H1 (cell line): Measurements from ENCODE around the gene NDUFS7. TPM values are rescaled to one million over a fixed set of nuclear protein-coding genes. Genes with fewer than 3 reads are reported as not detected.

Source experiments
- CTCF ChIA-PET: fragments of 300-600 bp; sonication (Branson Sonifier 250); formaldehyde crosslinking; loops from one replicate; lab custom pipeline; 2021; ENCODE audit not compliant: partially characterized antibody; lab: Charles Lee
- POLR2A ChIA-PET: fragments of 300-600 bp; sonication (Branson Sonifier 250); formaldehyde crosslinking; loops from one replicate; lab custom pipeline; 2021; ENCODE audit warnings: inconsistent platforms; ENCODE audit not compliant: partially characterized antibody; lab: Charles Lee
- DNase-seq, 2 experiments: peaks; one replicate each; pipeline versions ENCODE4 v3.0.0 to v3.0.0-alpha.2; 2010 to 2022; ENCODE audit warnings: low spot score in 2 of 2, low read depth in 1 of 2, mixed read lengths in 1 of 2
- FAIRE-seq: peaks from 2 replicates; lab custom pipeline; 2011; peaks lifted over from hg19 to GRCh38; lab: Jason Lieb, UNC
- H2AFZ ChIP-seq: 2 replicates; pipeline ENCODE4 v1.8.1; 2012; ENCODE audit warnings: low read length, inconsistent platforms
- H2AK5ac ChIP-seq: 2 replicates; pipeline ENCODE4 v1.6.1; 2013; ENCODE audit warnings: low read depth, low read length
- H2BK120ac ChIP-seq: replicated peaks from 2 replicates; pipeline ENCODE3; 2013; ENCODE audit warnings: low read depth, low read length, inconsistent platforms
- H2BK12ac ChIP-seq: 2 replicates; pipeline ENCODE4 v1.6.1; 2013; ENCODE audit warnings: low read depth, low read length
- H2BK15ac ChIP-seq: 2 replicates; pipeline ENCODE4 v1.6.1; 2013; ENCODE audit warnings: low read length
- H2BK20ac ChIP-seq: 2 replicates; pipeline ENCODE4 v1.6.1; 2013; ENCODE audit warnings: low read length
- H2BK5ac ChIP-seq: 2 replicates; pipeline ENCODE4 v1.6.1; 2013; ENCODE audit warnings: low read depth, low read length
- H3K14ac ChIP-seq: 2 replicates; pipeline ENCODE4 v1.6.1; 2013; ENCODE audit warnings: inconsistent platforms; ENCODE audit not compliant: insufficient read length
- H3K18ac ChIP-seq: 2 replicates; pipeline ENCODE4 v1.6.1; 2013; ENCODE audit warnings: low read length; ENCODE audit errors: extremely low read depth
- H3K23ac ChIP-seq: 2 replicates; pipeline ENCODE4 v1.6.1; 2013; ENCODE audit warnings: inconsistent platforms; ENCODE audit not compliant: insufficient read length
- H3K23me2 ChIP-seq: 2 replicates; pipeline ENCODE4 v1.6.1; 2013; ENCODE audit warnings: low read depth, low read length
- H3K27ac ChIP-seq: 2 replicates; pipeline ENCODE4 v1.6.1; 2011; ENCODE audit warnings: low read depth, low read length, inconsistent platforms
- H3K27me3 ChIP-seq, 4 experiments: replicated peaks in 1 of 4; 1 replicate in 1 of 4; 2 replicates in 3 of 4; pipeline versions ENCODE4 v1.6.1 to v1.8.1; 2011 to 2013; ENCODE audit warnings: low read length in 3 of 4, mild to moderate bottlenecking in 3 of 4, inconsistent platforms in 2 of 4, mixed read lengths in 2 of 4, moderate library complexity in 1 of 4; ENCODE audit not compliant: control insufficient read depth in 3 of 4, insufficient read depth in 3 of 4; ENCODE audit errors: extremely low read depth in 1 of 4
- H3K36me3 ChIP-seq, 4 experiments: 2 replicates each; pipeline versions ENCODE4 v1.6.1 to v1.8.1; 2011 to 2013; ENCODE audit warnings: mild to moderate bottlenecking in 4 of 4, low read length in 3 of 4, moderate library complexity in 2 of 4, control low read depth in 1 of 4, inconsistent platforms in 1 of 4; ENCODE audit not compliant: insufficient read depth in 4 of 4, control insufficient read depth in 2 of 4
- H3K4ac ChIP-seq: replicated peaks from 2 replicates; pipeline ENCODE3; 2013; ENCODE audit warnings: low read length, low read depth, mixed read lengths, inconsistent platforms; ENCODE audit not compliant: insufficient read length
- H3K4me1 ChIP-seq, 4 experiments: replicated peaks in 1 of 4; 1 replicate in 1 of 4; 2 replicates in 3 of 4; pipeline versions ENCODE4 v1.6.1 to v1.8.1; 2011 to 2013; ENCODE audit warnings: low read length in 3 of 4, inconsistent platforms in 2 of 4, mixed read lengths in 1 of 4; ENCODE audit not compliant: insufficient read depth in 4 of 4, control insufficient read depth in 3 of 4
- H3K4me2 ChIP-seq, 2 experiments: 2 replicates each; pipeline versions ENCODE4 v1.6.1 to v1.8.1; 2011 to 2013; ENCODE audit warnings: low read depth in 2 of 2, low read length in 2 of 2, control low read depth in 1 of 2, inconsistent platforms in 1 of 2, mild to moderate bottlenecking in 1 of 2; ENCODE audit not compliant: insufficient read depth in 1 of 2
- H3K4me3 ChIP-seq, 4 experiments: fragments of 200-600, 300-600 bp in 1 of 4; sonication (generic), shearing (Covaris generic), sonication (Bioruptor Twin) in 1 of 4; 2 replicates each; pipeline versions ENCODE4 v1.5.1 to v1.8.1; 2011 to 2016; ENCODE audit warnings: low read length in 4 of 4, low read depth in 3 of 4, control low read depth in 2 of 4, inconsistent platforms in 2 of 4, mild to moderate bottlenecking in 2 of 4, mixed read lengths in 1 of 4, moderate library complexity in 1 of 4; ENCODE audit not compliant: insufficient read depth in 2 of 4; ENCODE audit errors: extremely low read depth in 1 of 4
- H3K56ac ChIP-seq: replicated peaks from 2 replicates; pipeline ENCODE3; 2013; ENCODE audit warnings: low read depth, mild to moderate bottlenecking, mixed read lengths, low read length, inconsistent platforms; ENCODE audit not compliant: insufficient read length
- H3K79me1 ChIP-seq: 2 replicates; pipeline ENCODE4 v1.6.1; 2013; ENCODE audit warnings: low read depth, low read length, control low read depth
- H3K79me2 ChIP-seq, 2 experiments: 2 replicates each; pipeline versions ENCODE4 v1.6.1 to v1.8.1; 2012 to 2013; ENCODE audit warnings: low read length in 2 of 2, mild to moderate bottlenecking in 2 of 2, inconsistent platforms in 1 of 2; ENCODE audit not compliant: insufficient read depth in 2 of 2, control insufficient read depth in 1 of 2
- H3K9ac ChIP-seq, 4 experiments: replicated peaks in 1 of 4; 1 replicate in 1 of 4; 2 replicates in 3 of 4; pipeline versions ENCODE4 v1.6.1 to v1.8.1; 2011 to 2013; ENCODE audit warnings: low read depth in 3 of 4, low read length in 3 of 4, control low read depth in 2 of 4, mild to moderate bottlenecking in 2 of 4, moderate library complexity in 2 of 4, inconsistent platforms in 1 of 4; ENCODE audit errors: extremely low read depth in 1 of 4
- H3K9me3 ChIP-seq, 2 experiments: 2 replicates each; pipeline versions ENCODE4 v1.6.1 to v1.8.1; 2012 to 2013; ENCODE audit warnings: mild to moderate bottlenecking in 2 of 2, moderate library complexity in 2 of 2, control low read depth in 1 of 2, inconsistent platforms in 1 of 2, low read depth in 1 of 2, low read length in 1 of 2, mixed read lengths in 1 of 2; ENCODE audit not compliant: insufficient read depth in 2 of 2
- H4K20me1 ChIP-seq, 2 experiments: replicated peaks in 1 of 2; 2 replicates each; pipeline versions ENCODE3 to v1.8.1; 2011 to 2013; ENCODE audit warnings: inconsistent platforms in 2 of 2, low read length in 2 of 2, mild to moderate bottlenecking in 1 of 2; ENCODE audit not compliant: insufficient read depth in 2 of 2, control insufficient read depth in 1 of 2
- H4K5ac ChIP-seq: 2 replicates; pipeline ENCODE4 v1.6.1; 2013; ENCODE audit warnings: low read length, low read depth, mixed read lengths, inconsistent platforms; ENCODE audit not compliant: insufficient read length
- H4K8ac ChIP-seq: 2 replicates; pipeline ENCODE4 v1.8.0; 2013; ENCODE audit warnings: mild to moderate bottlenecking, moderate library complexity, low read length, inconsistent platforms; ENCODE audit not compliant: insufficient read depth; ENCODE audit errors: extremely low read depth
- H4K91ac ChIP-seq: replicated peaks from 2 replicates; pipeline ENCODE3; 2013; ENCODE audit warnings: low read length, mixed read lengths, inconsistent platforms; ENCODE audit not compliant: insufficient read length
- BACH1 ChIP-seq: IDR thresholded peaks from 2 replicates; pipeline ENCODE4 v1.6.1; 2012; ENCODE audit warnings: low read length, improper control_type of control experiment
- BCL11A ChIP-seq, 2 experiments: IDR thresholded peaks; one replicate each; pipeline ENCODE4 v1.6.1; 2011; ENCODE audit warnings: low read depth in 2 of 2, low read length in 2 of 2, mild to moderate bottlenecking in 2 of 2
- BRCA1 ChIP-seq: IDR thresholded peaks from 2 replicates; pipeline ENCODE4 v1.6.1; 2012; ENCODE audit warnings: low read depth, low read length, improper control_type of control experiment
- EGR1 ChIP-seq: IDR thresholded peaks from 2 replicates; pipeline ENCODE4 v1.6.1; 2011; ENCODE audit warnings: low read depth, low read length, borderline replicate concordance
- HDAC6 ChIP-seq: IDR thresholded peaks from one replicate; pipeline ENCODE4 v1.7.1; 2012; ENCODE audit warnings: low read depth, mild to moderate bottlenecking, inconsistent platforms, low read length, moderate library complexity
- KDM5A ChIP-seq: fragments of 200-600 bp; IDR thresholded peaks from 2 replicates; pipeline ENCODE4 v1.7.1; 2012; ENCODE audit warnings: mild to moderate bottlenecking, low read length, inconsistent platforms, mixed read lengths
- POU5F1 ChIP-seq: IDR thresholded peaks from 2 replicates; pipeline ENCODE4 v1.6.1; 2011; ENCODE audit warnings: low read depth, mild to moderate bottlenecking, low read length, moderate library complexity
- SIN3A ChIP-seq, 2 experiments: IDR thresholded peaks in 1 of 2; conservative IDR thresholded peaks in 1 of 2; 2 replicates each; pipeline ENCODE4 v1.6.1; 2011 to 2012; ENCODE audit warnings: low read length in 2 of 2, improper control_type of control experiment in 1 of 2, low read depth in 1 of 2, mild to moderate bottlenecking in 1 of 2
- WGBS, 2 experiments: shearing (Covaris generic) in 1 of 2; methylation state at CpG; one replicate each; pipeline versions ENCODE4 v1.1.6 to v1.1.7; 2013 to 2015; ENCODE audit warnings: low lambda C conversion rate in 2 of 2, mixed read lengths in 2 of 2, inconsistent platforms in 1 of 2, low coverage in 1 of 2, missing lambda C conversion rate in 1 of 2; ENCODE audit not compliant: insufficient replicate concordance in 2 of 2, insufficient coverage in 1 of 2, insufficient read length in 1 of 2; ENCODE audit errors: extremely low coverage in 1 of 2, missing lambda C conversion rate in 1 of 2; 5-methylcytosine and 5-hydroxymethylcytosine counted together
- polyA plus RNA-seq, 7 experiments: library from polyadenylated mRNA; depleted of rRNA in 3 of 7; stranded (reverse) in 5 of 7; unstranded in 2 of 7; fragments of >200 nt in 5 of 7; fragments of 200-250 nt in 2 of 7; gene quantifications; 1 replicate in 5 of 7; 2 replicates in 1 of 7; 4 replicates in 1 of 7; pipeline versions ENCODE4 v1.2.1 to v1.2.3, GENCODE V29; 2011 to 2013; ENCODE audit warnings: missing spikeins in 2 of 7, mixed read lengths in 2 of 7
- total RNA-seq: library from RNA; stranded (reverse); fragmentation: NEBNext Ultra II Directional; extraction: Animal tissue kit (Norgen Biotek cat#: 25700); gene quantifications from 2 replicates; pipeline ENCODE4 v1.2.1, GENCODE V29; 2021

NDUFS7 gene
- total and polyA plus RNA-seq, 2 of the 8 experiments (the other 6 are each of a cell fraction or from before 2014, with no cell fraction given) = 78.1 to 309 TPM

DNA sequence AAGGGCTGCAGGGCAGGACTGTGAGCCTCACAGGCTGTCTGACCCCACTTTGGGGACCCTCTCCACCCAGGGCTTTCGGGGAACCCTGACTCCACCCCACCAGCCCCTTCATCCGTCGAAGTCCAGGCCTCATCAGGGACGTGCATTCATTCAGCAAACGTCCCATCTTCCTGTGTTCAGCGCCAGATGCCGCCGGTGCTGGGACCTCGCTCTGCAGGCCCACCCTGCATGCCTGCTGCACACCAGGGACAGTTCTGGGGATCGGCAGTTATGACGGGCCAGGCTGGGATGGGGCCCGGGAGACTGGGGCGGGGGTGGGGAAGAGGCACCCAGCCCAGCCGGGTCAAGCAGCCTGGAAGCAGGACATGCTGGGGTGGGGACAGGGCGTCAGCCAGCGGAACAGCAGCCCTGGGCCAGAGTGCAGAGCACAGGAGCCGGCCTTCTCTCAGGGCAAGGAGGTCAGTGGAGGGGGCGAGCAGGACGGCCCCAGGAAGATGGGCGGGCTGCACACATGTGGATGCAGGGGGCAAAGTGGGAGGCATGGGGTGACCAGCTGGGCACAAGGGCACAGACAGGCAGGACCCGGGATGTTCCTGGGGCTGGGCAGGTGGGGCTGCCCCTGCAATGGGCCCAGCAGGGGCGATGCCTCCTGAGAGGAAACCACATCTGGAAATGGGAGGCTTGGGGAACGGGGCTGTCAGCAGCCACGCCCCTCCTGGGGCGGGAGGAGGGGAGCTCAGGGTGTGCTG, 12.5 kb downstream of the NDUFS7 start:
- no peak overlapping the region for H2AFZ ChIP-seq
- TF ChIP-seq POU5F1 (no peak), SIN3A (conservative IDR thresholded peaks at IDR 0.05 in 1 of 2, IDR thresholded peaks at IDR 0.05 in 1 of 2; ENCODE audit: low read depth in 1 of 2, low read length in 2 of 2) (no peak), KDM5A (no peak), BRCA1 (no peak), EGR1 (no peak), HDAC6 (no peak), BACH1 (no peak), BCL11A (IDR thresholded peaks at IDR 0.05; ENCODE audit: low read depth in 2 of 2, low read length in 2 of 2) (no peak)
- H3K27me3 ChIP-seq = no peaks in the 10 kb centered on the region; a peak in 1 of 7 replicates
- no peak overlapping the region for H2AK5ac ChIP-seq
- no peaks in the 10 kb centered on the region for H3K79me2 ChIP-seq
- no peak overlapping the region for H2BK12ac ChIP-seq
- H3K79me1 ChIP-seq = no peaks in the 10 kb centered on the region; the same call in 1 of the 2 replicates
- no peak overlapping the region for H3K9ac ChIP-seq
- no peak overlapping the region for H2BK20ac ChIP-seq
- no peak overlapping the region for H2BK5ac ChIP-seq
- H3K4me2 ChIP-seq = no peak overlapping the region
- H4K20me1 ChIP-seq = peaks cover 4 to 6% of the 10 kb centered on the region in 2 experiments
- no peak overlapping the region for H3K23ac ChIP-seq
- ChIA-PET CTCF (interaction anchor here (0.7 kb wide), 1 partner anchor 9 kb away, joined by 4 read pairs; no protein-coding TSS in a partner anchor), POLR2A (interaction anchor here (0.9 to 1.6 kb wide), 4 partner anchors 8 to 47 kb away, joined by 3 read pairs; no protein-coding TSS in a partner anchor)
- no peak overlapping the region for H3K14ac ChIP-seq
- H3K4ac ChIP-seq = no peak overlapping the region
- H4K8ac ChIP-seq = no peak overlapping the region
- no peak overlapping the region for H3K56ac ChIP-seq
- no peaks in the 10 kb centered on the region for H3K9me3 ChIP-seq
- peaks cover 0 to 10% (median 2%) of the 10 kb centered on the region in 4 experiments; a peak in 4 of 7 replicates for H3K4me1 ChIP-seq
- no peak overlapping the region for H4K91ac ChIP-seq
- no peak for DNase-seq
- H2BK15ac ChIP-seq = no peak overlapping the region
- H3K4me3 ChIP-seq = no peak overlapping the region
- H4K5ac ChIP-seq = no peak overlapping the region
- H3K36me3 ChIP-seq = peaks cover 0 to 9% (median 2%) of the 10 kb centered on the region in 4 experiments; a peak in 3 of 8 replicates
- H3K27ac ChIP-seq = no peak overlapping the region
- no peak overlapping the region for H3K18ac ChIP-seq
- H2BK120ac ChIP-seq = no peak overlapping the region
- 83% methylated on average over 21 of the region's 25 CpGs; no CpG with 5 or more reads in 1 of the 2 experiments for WGBS, 2 experiments
- peaks cover 2% of the 10 kb centered on the region; the same call in 1 of the 2 replicates for H3K23me2 ChIP-seq
- no peak for FAIRE-seq
